ENCODE results near the gene CXCL5.

Gene CXCL5

DNA sequence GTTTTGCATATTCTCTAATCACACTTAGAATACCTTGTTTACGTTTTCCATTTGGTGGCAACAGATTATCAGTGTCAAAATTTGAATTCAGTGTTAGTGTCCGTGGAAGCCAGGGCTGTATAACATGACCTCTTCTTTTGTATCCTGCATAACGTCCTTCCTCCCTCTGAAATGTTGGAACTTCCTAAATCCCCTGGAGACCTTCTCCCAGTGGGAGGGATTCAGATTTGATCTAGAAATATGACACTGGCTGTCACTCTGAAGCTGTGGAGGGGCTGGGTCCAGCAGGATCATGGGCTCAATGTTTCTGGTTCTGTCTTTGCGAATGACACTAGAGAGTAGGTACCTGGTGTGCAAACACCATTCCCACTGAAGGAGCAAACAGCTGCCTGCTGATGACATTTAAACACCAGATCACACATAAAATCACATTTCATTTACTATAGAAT, 40.9 kb upstream of the CXCL5 start:
- H3K4me3 ChIP-seq (ENCODE audit: low read depth, low read length), result peak overlapping the region; percentile 86
- no peak for TF ChIP-seq CTCF (IDR thresholded peaks at IDR 0.05; ENCODE audit: low read depth, low read length)

- no peak for TF ChIP-seq CTCF (IDR thresholded peaks at IDR 0.05; ENCODE audit: low read depth, low read length)
- H3K4me3 ChIP-seq (ENCODE audit: low read depth, low read length), result peak within 1 kb of the TSS; percentile 86
Observed at GRCh38 chr4:74038425-74039314, 40.2 kb upstream of the CXCL5 start, which contains the start of gene CXCL3. TSS of gene CXCL3 (minus strand) at chr4:74038689. CDS start at chr4:74038611, 78 bp downstream.

GRCh38 chr4:74038086-74038424, 39.6 kb upstream of the CXCL5 start:
- no peak for TF ChIP-seq CTCF (IDR thresholded peaks at IDR 0.05; ENCODE audit: low read depth, low read length)

GRCh38 chr4:74037076-74037955, 38.8 kb upstream of the CXCL5 start:
- TF ChIP-seq CTCF (IDR thresholded peaks at IDR 0.05; ENCODE audit: low read depth, low read length), result no peak
- peak overlapping the region; percentile 86 for H3K4me3 ChIP-seq (ENCODE audit: low read depth, low read length)

More at GRCh38 chr4:74038086-74038424, 39.6 kb upstream of the CXCL5 start:
- H3K4me3 ChIP-seq (ENCODE audit: low read depth, low read length), result peak overlapping the region; percentile 86

- H3K4me3 ChIP-seq (ENCODE audit: low read depth, low read length), result no peak overlapping the region
- no peak for TF ChIP-seq CTCF (IDR thresholded peaks at IDR 0.05; ENCODE audit: low read depth, low read length)
Observed at GRCh38 chr4:74033739-74034138, 35.3 kb upstream of the CXCL5 start.

GRCh38 chr4:74032064-74032463, 33.6 kb upstream of the CXCL5 start:
- TF ChIP-seq CTCF (IDR thresholded peaks at IDR 0.05; ENCODE audit: low read depth, low read length), result no peak

More at GRCh38 chr4:74032064-74032463, 33.6 kb upstream of the CXCL5 start:
- no peak overlapping the region for H3K4me3 ChIP-seq (ENCODE audit: low read depth, low read length)
